Thymus (tissue), 11 donors: ENCODE data around the gene IFT122. TPM values are rescaled to one million over a fixed set of nuclear protein-coding genes. Genes with fewer than 3 reads are reported as not detected.

Experiments
- DNase-seq, 9 donors: peaks; one replicate each; pipeline ENCODE4 v3.0.0-alpha.2; 2013; ENCODE audit warnings: low spot score in 9 of 9, low read depth in 6 of 9, missing footprints in 1 of 9
- H3K27ac ChIP-seq, 2 donors: one replicate each; pipeline ENCODE4 v1.5.1; 2013; ENCODE audit warnings: control low read depth in 1 of 2, low read depth in 1 of 2, low read length in 1 of 2, mild to moderate bottlenecking in 1 of 2, moderate library complexity in 1 of 2
- H3K27me3 ChIP-seq, 2 donors: one replicate each; pipeline ENCODE4 v1.5.1; 2013; ENCODE audit warnings: low read length in 1 of 2; ENCODE audit not compliant: control insufficient read depth in 2 of 2, insufficient read depth in 1 of 2
- H3K36me3 ChIP-seq, 2 donors: one replicate each; pipeline ENCODE4 v1.5.1; 2013; ENCODE audit warnings: low read length in 1 of 2, mild to moderate bottlenecking in 1 of 2, moderate library complexity in 1 of 2; ENCODE audit not compliant: control insufficient read depth in 2 of 2, insufficient read depth in 2 of 2
- H3K4me1 ChIP-seq, 2 donors: one replicate each; pipeline ENCODE4 v1.5.1; 2013; ENCODE audit warnings: low read length in 2 of 2; ENCODE audit not compliant: control insufficient read depth in 2 of 2, insufficient read depth in 2 of 2
- H3K4me3 ChIP-seq, 2 donors: one replicate each; pipeline ENCODE4 v1.5.1; 2013; ENCODE audit warnings: low read length in 2 of 2, control low read depth in 1 of 2, mild to moderate bottlenecking in 1 of 2
- H3K9me3 ChIP-seq, 2 donors: one replicate each; pipeline ENCODE4 v1.5.1; 2013; ENCODE audit warnings: low read length in 1 of 2, mild to moderate bottlenecking in 1 of 2; ENCODE audit not compliant: control insufficient read depth in 2 of 2, insufficient read depth in 1 of 2
- WGBS: extraction: QIAGEN DNeasy Blood & Tissue Kit; methylation state at CpG from one replicate; pipeline ENCODE4 v1.1.7; 2013; 5-methylcytosine and 5-hydroxymethylcytosine counted together
- polyA plus RNA-seq: library from polyadenylated mRNA; stranded (reverse); fragments of 200-250 nt; gene quantifications from one replicate; pipeline ENCODE4 v1.2.3, GENCODE V29; 2013
- total RNA-seq: library from RNA; stranded (reverse); fragments of 120-200 nt; gene quantifications from one replicate; pipeline ENCODE4 v1.2.4, GENCODE V29; 2013
- donor health status: healthy.

IFT122 gene
- total and polyA plus RNA-seq, 2 donors, result 10.0 to 14.5 TPM

DNA sequence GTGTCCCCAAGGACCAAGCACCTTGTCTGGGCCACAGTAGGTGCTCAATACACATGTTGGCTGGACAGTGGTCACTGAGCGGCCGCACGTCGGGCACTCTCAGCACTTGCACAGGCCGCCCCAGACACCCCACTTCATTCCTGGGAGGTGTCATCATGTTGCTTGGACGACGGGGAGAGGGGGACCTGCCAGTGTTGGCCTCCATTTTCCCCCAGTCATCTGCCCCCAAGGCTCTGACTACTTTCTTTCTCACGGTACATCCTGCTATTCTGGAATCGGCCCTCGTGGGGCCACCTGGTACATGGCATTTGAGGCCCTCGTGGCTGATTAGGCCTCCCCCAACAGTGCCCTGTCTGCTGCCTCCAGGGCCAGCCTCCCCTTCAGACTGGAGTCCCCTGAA, 87.2 kb downstream of the IFT122 start:
- H3K27me3 ChIP-seq, result no peaks in the 10 kb centered on the region
- 98% methylated on average over 11 of the region's 11 CpGs for WGBS
- H3K36me3 ChIP-seq, result no peaks in the 10 kb centered on the region
- no peaks in the 10 kb centered on the region for H3K9me3 ChIP-seq
- DNase-seq, result no peak
- H3K27ac ChIP-seq, result no peak overlapping the region
- H3K4me1 ChIP-seq, result no peaks in the 10 kb centered on the region
- no peak overlapping the region for H3K4me3 ChIP-seq

DNA sequence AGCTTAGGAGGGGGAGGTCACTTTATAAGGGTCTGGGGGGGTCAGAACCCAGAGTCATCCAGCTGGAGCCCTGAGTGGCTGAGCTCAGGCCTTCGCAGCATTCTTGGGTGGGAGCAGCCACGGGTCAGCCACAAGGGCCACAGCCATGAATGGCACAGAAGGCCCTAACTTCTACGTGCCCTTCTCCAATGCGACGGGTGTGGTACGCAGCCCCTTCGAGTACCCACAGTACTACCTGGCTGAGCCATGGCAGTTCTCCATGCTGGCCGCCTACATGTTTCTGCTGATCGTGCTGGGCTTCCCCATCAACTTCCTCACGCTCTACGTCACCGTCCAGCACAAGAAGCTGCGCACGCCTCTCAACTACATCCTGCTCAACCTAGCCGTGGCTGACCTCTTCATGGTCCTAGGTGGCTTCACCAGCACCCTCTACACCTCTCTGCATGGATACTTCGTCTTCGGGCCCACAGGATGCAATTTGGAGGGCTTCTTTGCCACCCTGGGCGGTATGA, 88.6 kb downstream of the IFT122 start, which contains the start of gene RHO:
Gene RHO, plus strand, starts transcription at position 51 of the 512 bp plus-strand sequence. Its CDS starts 95 bp downstream, at position 146.
- no peaks in the 10 kb centered on the region for H3K27me3 ChIP-seq
- no peaks in the 10 kb centered on the region for H3K36me3 ChIP-seq
- no peak within 1 kb of the TSS for H3K27ac ChIP-seq
- H3K4me1 ChIP-seq, result no peaks in the 10 kb centered on the region
- DNase-seq, result no peak
- H3K4me3 ChIP-seq, result no peak within 1 kb of the TSS
- 97% methylated on average over 18 of the region's 18 CpGs for WGBS
- no peaks in the 10 kb centered on the region for H3K9me3 ChIP-seq

DNA sequence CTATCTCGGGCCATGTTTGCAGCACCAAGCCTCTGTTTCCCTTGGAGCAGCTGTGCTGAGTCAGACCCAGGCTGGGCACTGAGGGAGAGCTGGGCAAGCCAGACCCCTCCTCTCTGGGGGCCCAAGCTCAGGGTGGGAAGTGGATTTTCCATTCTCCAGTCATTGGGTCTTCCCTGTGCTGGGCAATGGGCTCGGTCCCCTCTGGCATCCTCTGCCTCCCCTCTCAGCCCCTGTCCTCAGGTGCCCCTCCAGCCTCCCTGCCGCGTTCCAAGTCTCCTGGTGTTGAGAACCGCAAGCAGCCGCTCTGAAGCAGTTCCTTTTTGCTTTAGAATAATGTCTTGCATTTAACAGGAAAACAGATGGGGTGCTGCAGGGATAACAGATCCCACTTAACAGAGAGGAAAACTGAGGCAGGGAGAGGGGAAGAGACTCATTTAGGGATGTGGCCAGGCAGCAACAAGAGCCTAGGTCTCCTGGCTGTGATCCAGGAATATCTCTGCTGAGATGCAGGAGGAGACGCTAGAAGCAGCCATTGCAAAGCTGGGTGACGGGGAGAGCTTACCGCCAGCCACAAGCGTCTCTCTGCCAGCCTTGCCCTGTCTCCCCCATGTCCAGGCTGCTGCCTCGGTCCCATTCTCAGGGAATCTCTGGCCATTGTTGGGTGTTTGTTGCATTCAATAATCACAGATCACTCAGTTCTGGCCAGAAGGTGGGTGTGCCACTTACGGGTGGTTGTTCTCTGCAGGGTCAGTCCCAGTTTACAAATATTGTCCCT, 89.6 kb downstream of the IFT122 start:
- Histone ChIP-seq H3K27me3 (no peaks in the 10 kb centered on the region), H3K4me1 (no peaks in the 10 kb centered on the region), H3K27ac (no peak overlapping the region), H3K4me3 (no peak overlapping the region), H3K9me3 (no peaks in the 10 kb centered on the region), H3K36me3 (no peaks in the 10 kb centered on the region)
- WGBS, result 96% methylated on average over 12 of the region's 12 CpGs
- DNase-seq, result no peak

DNA sequence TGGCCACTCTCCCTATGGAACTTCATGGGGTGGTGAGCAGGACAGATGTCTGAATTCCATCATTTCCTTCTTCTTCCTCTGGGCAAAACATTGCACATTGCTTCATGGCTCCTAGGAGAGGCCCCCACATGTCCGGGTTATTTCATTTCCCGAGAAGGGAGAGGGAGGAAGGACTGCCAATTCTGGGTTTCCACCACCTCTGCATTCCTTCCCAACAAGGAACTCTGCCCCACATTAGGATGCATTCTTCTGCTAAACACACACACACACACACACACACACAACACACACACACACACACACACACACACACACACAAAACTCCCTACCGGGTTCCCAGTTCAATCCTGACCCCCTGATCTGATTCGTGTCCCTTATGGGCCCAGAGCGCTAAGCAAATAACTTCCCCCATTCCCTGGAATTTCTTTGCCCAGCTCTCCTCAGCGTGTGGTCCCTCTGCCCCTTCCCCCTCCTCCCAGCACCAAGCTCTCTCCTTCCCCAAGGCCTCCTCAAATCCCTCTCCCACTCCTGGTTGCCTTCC, 90.3 kb downstream of the IFT122 start:
- Histone ChIP-seq H3K4me1 (no peaks in the 10 kb centered on the region), H3K36me3 (no peaks in the 10 kb centered on the region), H3K27ac (no peak overlapping the region), H3K9me3 (no peaks in the 10 kb centered on the region), H3K4me3 (no peak overlapping the region), H3K27me3 (no peaks in the 10 kb centered on the region)
- DNase-seq, result no peak
- WGBS, result 85% methylated on average over 6 of the region's 6 CpGs

DNA sequence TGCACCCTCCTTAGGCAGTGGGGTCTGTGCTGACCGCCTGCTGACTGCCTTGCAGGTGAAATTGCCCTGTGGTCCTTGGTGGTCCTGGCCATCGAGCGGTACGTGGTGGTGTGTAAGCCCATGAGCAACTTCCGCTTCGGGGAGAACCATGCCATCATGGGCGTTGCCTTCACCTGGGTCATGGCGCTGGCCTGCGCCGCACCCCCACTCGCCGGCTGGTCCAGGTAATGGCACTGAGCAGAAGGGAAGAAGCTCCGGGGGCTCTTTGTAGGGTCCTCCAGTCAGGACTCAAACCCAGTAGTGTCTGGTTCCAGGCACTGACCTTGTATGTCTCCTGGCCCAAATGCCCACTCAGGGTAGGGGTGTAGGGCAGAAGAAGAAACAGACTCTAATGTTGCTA, 90.8 kb downstream of the IFT122 start:
- Histone ChIP-seq H3K36me3 (no peaks in the 10 kb centered on the region), H3K9me3 (no peaks in the 10 kb centered on the region), H3K27me3 (no peaks in the 10 kb centered on the region), H3K27ac (no peak overlapping the region), H3K4me3 (no peak overlapping the region), H3K4me1 (no peaks in the 10 kb centered on the region)
- no peak for DNase-seq
- WGBS, result 97% methylated on average over 13 of the region's 13 CpGs

DNA sequence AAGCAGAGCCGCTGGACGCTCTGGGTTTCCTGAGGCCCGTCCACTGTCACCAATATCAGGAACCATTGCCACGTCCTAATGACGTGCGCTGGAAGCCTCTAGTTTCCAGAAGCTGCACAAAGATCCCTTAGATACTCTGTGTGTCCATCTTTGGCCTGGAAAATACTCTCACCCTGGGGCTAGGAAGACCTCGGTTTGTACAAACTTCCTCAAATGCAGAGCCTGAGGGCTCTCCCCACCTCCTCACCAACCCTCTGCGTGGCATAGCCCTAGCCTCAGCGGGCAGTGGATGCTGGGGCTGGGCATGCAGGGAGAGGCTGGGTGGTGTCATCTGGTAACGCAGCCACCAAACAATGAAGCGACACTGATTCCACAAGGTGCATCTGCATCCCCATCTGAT, 91.7 kb downstream of the IFT122 start:
- no peaks in the 10 kb centered on the region for H3K27me3 ChIP-seq
- WGBS, result 96% methylated on average over 11 of the region's 11 CpGs
- H3K4me3 ChIP-seq, result no peak overlapping the region
- H3K36me3 ChIP-seq, result no peaks in the 10 kb centered on the region
- DNase-seq, result no peak
- H3K4me1 ChIP-seq, result no peaks in the 10 kb centered on the region
- no peaks in the 10 kb centered on the region for H3K9me3 ChIP-seq
- no peak overlapping the region for H3K27ac ChIP-seq

DNA sequence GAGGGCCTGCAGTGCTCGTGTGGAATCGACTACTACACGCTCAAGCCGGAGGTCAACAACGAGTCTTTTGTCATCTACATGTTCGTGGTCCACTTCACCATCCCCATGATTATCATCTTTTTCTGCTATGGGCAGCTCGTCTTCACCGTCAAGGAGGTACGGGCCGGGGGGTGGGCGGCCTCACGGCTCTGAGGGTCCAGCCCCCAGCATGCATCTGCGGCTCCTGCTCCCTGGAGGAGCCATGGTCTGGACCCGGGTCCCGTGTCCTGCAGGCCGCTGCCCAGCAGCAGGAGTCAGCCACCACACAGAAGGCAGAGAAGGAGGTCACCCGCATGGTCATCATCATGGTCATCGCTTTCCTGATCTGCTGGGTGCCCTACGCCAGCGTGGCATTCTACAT, 92.2 kb downstream of the IFT122 start:
- DNase-seq, result no peak
- H3K4me3 ChIP-seq, result no peak overlapping the region
- no peaks in the 10 kb centered on the region for H3K4me1 ChIP-seq
- H3K9me3 ChIP-seq, result no peaks in the 10 kb centered on the region
- WGBS, result 98% methylated on average over 20 of the region's 20 CpGs
- no peaks in the 10 kb centered on the region for H3K36me3 ChIP-seq
- H3K27ac ChIP-seq, result no peak overlapping the region
- H3K27me3 ChIP-seq, result no peaks in the 10 kb centered on the region

DNA sequence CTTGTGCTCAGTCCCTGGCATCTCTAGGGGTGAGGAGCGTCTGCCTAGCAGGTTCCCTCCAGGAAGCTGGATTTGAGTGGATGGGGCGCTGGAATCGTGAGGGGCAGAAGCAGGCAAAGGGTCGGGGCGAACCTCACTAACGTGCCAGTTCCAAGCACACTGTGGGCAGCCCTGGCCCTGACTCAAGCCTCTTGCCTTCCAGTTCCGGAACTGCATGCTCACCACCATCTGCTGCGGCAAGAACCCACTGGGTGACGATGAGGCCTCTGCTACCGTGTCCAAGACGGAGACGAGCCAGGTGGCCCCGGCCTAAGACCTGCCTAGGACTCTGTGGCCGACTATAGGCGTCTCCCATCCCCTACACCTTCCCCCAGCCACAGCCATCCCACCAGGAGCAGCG, 93.4 kb downstream of the IFT122 start:
- 97% methylated on average over 16 of the region's 16 CpGs for WGBS
- Histone ChIP-seq H3K9me3 (no peaks in the 10 kb centered on the region), H3K36me3 (no peaks in the 10 kb centered on the region), H3K4me3 (no peak overlapping the region), H3K27me3 (no peaks in the 10 kb centered on the region), H3K4me1 (no peaks in the 10 kb centered on the region), H3K27ac (no peak overlapping the region)
- DNase-seq, result no peak

DNA sequence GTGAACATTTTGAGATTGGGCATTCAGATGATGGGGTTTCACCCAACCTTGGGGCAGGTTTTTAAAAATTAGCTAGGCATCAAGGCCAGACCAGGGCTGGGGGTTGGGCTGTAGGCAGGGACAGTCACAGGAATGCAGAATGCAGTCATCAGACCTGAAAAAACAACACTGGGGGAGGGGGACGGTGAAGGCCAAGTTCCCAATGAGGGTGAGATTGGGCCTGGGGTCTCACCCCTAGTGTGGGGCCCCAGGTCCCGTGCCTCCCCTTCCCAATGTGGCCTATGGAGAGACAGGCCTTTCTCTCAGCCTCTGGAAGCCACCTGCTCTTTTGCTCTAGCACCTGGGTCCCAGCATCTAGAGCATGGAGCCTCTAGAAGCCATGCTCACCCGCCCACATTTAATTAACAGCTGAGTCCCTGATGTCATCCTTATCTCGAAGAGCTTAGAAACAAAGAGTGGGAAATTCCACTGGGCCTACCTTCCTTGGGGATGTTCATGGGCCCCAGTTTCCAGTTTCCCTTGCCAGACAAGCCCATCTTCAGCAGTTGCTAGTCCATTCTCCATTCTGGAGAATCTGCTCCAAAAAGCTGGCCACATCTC, 94.5 kb downstream of the IFT122 start:
- no peak overlapping the region for H3K4me3 ChIP-seq
- DNase-seq, result no peak
- no peaks in the 10 kb centered on the region for H3K4me1 ChIP-seq
- H3K36me3 ChIP-seq, result no peaks in the 10 kb centered on the region
- H3K27ac ChIP-seq, result no peak overlapping the region
- no peaks in the 10 kb centered on the region for H3K9me3 ChIP-seq
- 89% methylated on average over 4 of the region's 4 CpGs for WGBS
- H3K27me3 ChIP-seq, result no peaks in the 10 kb centered on the region
